AG04450 (cell line): Measurements from ENCODE around the gene DCST2. TPM values are rescaled to one million over a fixed set of nuclear protein-coding genes. Genes with fewer than 3 reads are reported as not detected.

Experiments used
- CTCF ChIA-PET: fragments of 300-600, 350-600 bp; formaldehyde crosslinking; extraction: SDS; loops from one replicate; lab custom pipeline; 2022; ENCODE audit warnings: antibody characterized with exemption, inconsistent platforms; lab: Charles Lee
- POLR2A ChIA-PET: fragments of 350-600 bp; formaldehyde crosslinking; extraction: SDS; loops from one replicate; lab custom pipeline; 2021; ENCODE audit warnings: antibody characterized with exemption, inconsistent platforms; lab: Yijun Ruan, JAX
- DNase-seq: peaks from one replicate; pipeline ENCODE4 v3.0.0-alpha.2; 2011; ENCODE audit warnings: low read depth, low spot score
- H3K27ac ChIP-seq: one replicate; pipeline ENCODE4 v1.5.1; 2012; ENCODE audit warnings: low read depth, low read length, control low read depth
- H3K27me3 ChIP-seq: one replicate; pipeline ENCODE4 v1.6.0; 2012; ENCODE audit warnings: low read length; ENCODE audit not compliant: control insufficient read depth, insufficient read depth
- H3K4me3 ChIP-seq: 2 replicates; pipeline ENCODE4 v1.5.1; 2011; ENCODE audit warnings: mild to moderate bottlenecking, low read depth, low read length, control low read depth
- H3K9me3 ChIP-seq: 2 replicates; pipeline ENCODE4 v1.5.1; 2012; ENCODE audit warnings: low read length; ENCODE audit not compliant: control insufficient read depth, insufficient read depth
- polyA plus RNA-seq: library from polyadenylated mRNA; depleted of rRNA; stranded (reverse); fragments of >200 nt; gene quantifications from 2 replicates; pipeline ENCODE4 v1.2.3, GENCODE V29; 2011
- TF ChIP-seq, protein P1 (sequence below): IDR thresholded peaks from 2 replicates; pipeline ENCODE4 v1.5.1; 2011; ENCODE audit warnings: low read depth, low read length, control low read depth, inconsistent platforms

DCST2 gene
- polyA plus RNA-seq, 1 experiment, result 0.07 TPM

DNA sequence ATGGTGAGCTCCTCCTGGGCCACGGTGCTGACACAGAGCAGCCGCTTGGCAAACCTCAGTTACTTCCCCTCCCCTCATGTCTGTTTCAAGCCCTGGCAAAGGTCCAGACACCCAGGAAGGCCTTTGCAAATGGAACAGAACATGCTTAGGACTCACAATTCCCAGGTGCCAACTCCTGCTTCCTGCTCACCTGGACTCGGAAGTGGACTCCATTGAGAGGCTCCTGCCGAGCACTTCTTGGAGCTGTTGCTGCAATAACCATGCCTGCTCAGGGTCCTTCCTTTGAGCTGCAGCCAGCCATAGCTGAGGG is 10.7 kb downstream of the DCST2 start:
- Histone ChIP-seq H3K4me3 (no peak overlapping the region), H3K27me3 (peaks cover 5% of the 10 kb centered on the region), H3K9me3 (no peaks in the 10 kb centered on the region), H3K27ac (no peak overlapping the region)
- TF ChIP-seq, protein P1, sequence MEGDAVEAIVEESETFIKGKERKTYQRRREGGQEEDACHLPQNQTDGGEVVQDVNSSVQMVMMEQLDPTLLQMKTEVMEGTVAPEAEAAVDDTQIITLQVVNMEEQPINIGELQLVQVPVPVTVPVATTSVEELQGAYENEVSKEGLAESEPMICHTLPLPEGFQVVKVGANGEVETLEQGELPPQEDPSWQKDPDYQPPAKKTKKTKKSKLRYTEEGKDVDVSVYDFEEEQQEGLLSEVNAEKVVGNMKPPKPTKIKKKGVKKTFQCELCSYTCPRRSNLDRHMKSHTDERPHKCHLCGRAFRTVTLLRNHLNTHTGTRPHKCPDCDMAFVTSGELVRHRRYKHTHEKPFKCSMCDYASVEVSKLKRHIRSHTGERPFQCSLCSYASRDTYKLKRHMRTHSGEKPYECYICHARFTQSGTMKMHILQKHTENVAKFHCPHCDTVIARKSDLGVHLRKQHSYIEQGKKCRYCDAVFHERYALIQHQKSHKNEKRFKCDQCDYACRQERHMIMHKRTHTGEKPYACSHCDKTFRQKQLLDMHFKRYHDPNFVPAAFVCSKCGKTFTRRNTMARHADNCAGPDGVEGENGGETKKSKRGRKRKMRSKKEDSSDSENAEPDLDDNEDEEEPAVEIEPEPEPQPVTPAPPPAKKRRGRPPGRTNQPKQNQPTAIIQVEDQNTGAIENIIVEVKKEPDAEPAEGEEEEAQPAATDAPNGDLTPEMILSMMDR, result no peak
- ChIA-PET CTCF (interaction anchor here (0.9 to 1.4 kb wide), 3 partner anchors 10 to 39 kb away, joined by 3 to 6 read pairs (median 4); no protein-coding TSS in a partner anchor), POLR2A (interaction anchor here (0.6 kb wide), 1 partner anchor 18 kb away, joined by 3 read pairs; no protein-coding TSS in a partner anchor)
- no peak for DNase-seq

DNA sequence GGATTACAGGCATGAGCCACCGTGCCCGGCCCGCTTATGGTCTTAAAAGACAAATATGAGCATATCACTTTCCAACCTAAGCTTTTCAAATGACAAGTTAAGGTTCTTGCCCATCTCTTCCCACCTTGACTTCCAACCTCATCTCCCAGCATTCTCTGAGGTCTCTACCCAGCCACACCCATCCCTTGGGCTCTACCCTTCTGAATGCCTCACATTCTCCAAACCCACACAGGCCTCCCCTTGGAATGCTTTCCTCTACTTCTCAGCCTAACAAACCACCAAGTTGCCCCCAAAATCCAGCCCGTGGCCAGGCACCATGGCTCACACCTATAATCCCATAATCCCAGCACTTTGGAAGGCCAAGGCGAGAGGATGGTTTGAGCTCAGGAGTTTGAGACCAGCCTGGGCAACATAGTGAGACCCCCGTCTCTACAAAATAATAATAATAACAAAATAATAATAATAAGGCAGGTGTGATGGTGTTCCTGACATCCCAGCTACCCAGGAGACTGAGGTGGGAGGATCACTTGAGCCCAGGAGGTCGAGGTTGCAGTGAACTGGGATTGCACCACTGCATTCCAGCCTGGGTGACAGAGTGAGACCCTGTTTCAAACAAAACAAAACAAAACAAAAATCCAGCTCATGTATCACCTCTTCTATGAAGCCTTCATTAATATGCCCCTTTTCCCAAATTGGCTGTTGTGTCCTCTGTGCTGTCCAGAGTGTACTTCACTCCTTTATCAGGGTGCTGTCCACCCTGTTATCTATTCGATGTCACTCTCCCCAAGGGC is 11.2 kb downstream of the DCST2 start:
- H3K9me3 ChIP-seq, result no peaks in the 10 kb centered on the region
- CTCF ChIA-PET, result interaction anchor here (0.9 to 1.4 kb wide), 4 partner anchors 10 to 39 kb away, joined by 3 to 6 read pairs (median 4); no protein-coding TSS in a partner anchor
- POLR2A ChIA-PET, result interaction anchor here (0.6 kb wide), 1 partner anchor 18 kb away, joined by 3 read pairs; no protein-coding TSS in a partner anchor
- TF ChIP-seq, protein P1, result no peak
- H3K4me3 ChIP-seq, result no peak overlapping the region
- H3K27ac ChIP-seq, result no peak overlapping the region
- no peak for DNase-seq
- peaks cover 5% of the 10 kb centered on the region for H3K27me3 ChIP-seq

DNA sequence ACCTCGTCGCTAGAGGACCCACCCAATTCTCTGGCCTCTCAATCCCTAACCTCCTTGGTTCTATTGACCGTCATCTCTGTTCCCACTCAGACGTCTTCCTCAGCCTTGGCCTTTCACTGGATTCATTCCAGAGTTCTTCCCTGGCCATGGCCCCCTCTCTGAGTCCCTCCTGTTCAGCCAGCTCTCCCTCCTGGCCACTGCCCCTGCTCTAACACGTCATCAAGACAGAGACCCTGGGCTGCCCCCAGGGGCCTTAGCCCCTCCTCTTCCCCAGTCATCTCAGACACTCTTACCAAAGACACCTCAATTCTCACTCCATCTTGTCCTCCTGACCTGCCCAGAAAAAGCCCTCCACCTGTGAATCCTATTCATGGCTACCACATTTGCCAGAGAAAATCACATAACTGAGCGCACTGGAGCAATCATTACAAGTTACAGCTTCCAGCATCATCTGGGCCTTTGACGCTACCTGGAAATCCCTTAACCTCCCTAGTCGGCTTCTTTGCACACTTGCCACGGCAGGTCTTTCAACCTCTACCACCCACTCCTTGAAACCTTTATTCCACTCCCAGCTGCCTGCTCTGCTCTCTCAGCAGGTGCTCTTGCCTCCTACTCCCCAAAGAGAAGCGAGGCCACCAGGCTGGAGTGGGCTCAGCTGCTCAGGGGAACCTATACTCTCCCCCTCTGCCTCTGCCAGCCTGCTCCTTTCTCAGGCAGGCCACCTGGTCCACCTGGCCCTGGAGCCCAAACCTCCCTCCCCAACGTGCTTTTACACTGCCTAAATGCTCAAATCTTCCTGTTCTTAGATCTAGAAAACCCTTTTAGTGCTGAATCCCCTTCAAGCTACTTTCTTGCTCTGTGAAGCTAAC is 14.0 kb downstream of the DCST2 start:
- POLR2A ChIA-PET, result interaction anchor here (0.8 kb wide), 1 partner anchor 64 kb away, joined by 3 read pairs; no protein-coding TSS in a partner anchor
- no peak overlapping the region for H3K27ac ChIP-seq
- TF ChIP-seq, protein P1, result no peak
- no peak overlapping the region for H3K4me3 ChIP-seq
- H3K27me3 ChIP-seq, result peaks cover 5% of the 10 kb centered on the region
- no peaks in the 10 kb centered on the region for H3K9me3 ChIP-seq
- CTCF ChIA-PET, result interaction anchor here (0.6 to 3.6 kb wide), 5 partner anchors 12 to 153 kb away, joined by 3 to 38 read pairs (median 5); partner anchors contain the start of gene KRTCAP2
- no peak for DNase-seq

DNA sequence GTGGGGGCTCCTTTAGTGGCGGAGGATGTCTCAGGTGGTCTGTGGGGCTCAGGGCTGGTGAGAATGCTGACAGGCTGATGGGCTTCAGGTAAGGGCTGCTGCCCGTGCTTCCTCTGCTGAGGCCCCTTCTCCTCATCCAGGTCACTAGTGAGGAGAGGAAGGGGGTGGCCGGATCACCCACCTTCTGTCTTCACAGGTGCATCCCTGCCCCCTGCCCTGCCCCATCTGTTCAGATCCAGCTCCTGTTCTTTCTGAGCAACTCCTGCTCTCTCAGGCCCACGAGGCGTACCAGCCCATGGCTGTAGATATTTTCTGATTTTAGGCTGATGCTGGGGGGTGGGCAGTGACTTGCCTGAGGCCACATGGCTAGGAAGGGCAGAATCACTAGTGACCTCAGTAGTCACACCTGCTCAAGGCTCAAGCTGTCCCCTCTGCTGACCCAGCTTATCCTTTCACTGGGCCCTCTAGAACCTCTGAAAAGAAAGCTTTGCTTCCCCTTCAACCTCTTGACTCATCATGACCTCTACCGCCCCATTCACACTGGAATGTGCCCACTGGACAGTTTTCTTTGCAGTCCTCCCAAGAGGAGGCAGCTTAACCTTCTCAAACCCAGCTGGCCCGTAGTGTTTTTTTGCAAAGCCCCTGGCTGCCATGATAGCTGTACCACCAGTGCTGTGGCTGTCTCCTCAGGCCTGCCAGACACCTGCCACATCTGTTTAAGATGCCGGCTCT is 14.8 kb downstream of the DCST2 start:
- H3K27me3 ChIP-seq, result peaks cover 2% of the 10 kb centered on the region
- no peak overlapping the region for H3K27ac ChIP-seq
- H3K4me3 ChIP-seq, result no peak overlapping the region
- POLR2A ChIA-PET, result interaction anchor here (0.8 kb wide), 1 partner anchor 63 kb away, joined by 3 read pairs; no protein-coding TSS in a partner anchor
- no peak for DNase-seq
- H3K9me3 ChIP-seq, result no peaks in the 10 kb centered on the region
- CTCF ChIA-PET, result interaction anchor here (0.6 to 3.6 kb wide), 10 partner anchors 7 to 383 kb away, joined by 3 to 38 read pairs (median 8); partner anchors contain the start of gene ADAM15
- TF ChIP-seq, protein P1, result no peak
